CD4-positive, CD25-positive, alpha-beta regulatory T cell (primary cell): Measurements from ENCODE around the gene SLC9A9. TPM values are rescaled to one million over a fixed set of nuclear protein-coding genes. Genes with fewer than 3 reads are reported as not detected.

Source experiments
- ATAC-seq, 2 donors: fragments of 150-1000 bp; cut with Tn5 transposase; one replicate each; pipeline ENCODE4 v1.10.0; 2021; ENCODE audit warnings: low read depth in 2 of 2, moderate number of reproducible peaks in 2 of 2, moderate library complexity in 1 of 2
- DNase-seq, 3 donors: peaks; one replicate each; pipeline versions ENCODE4 v3.0.0 to v3.0.0-alpha.2; 2012 to 2022; ENCODE audit warnings: mixed read lengths in 1 of 3
- H3K27ac ChIP-seq: one replicate; pipeline ENCODE4 v1.7.0; 2013; ENCODE audit warnings: mild to moderate bottlenecking, low read length; ENCODE audit not compliant: insufficient read depth, poor library complexity, severe bottlenecking
- H3K27me3 ChIP-seq: one replicate; pipeline ENCODE4 v1.7.0; 2013; ENCODE audit warnings: low read length; ENCODE audit not compliant: control insufficient read depth, insufficient read depth
- H3K36me3 ChIP-seq: one replicate; pipeline ENCODE4 v1.7.0; 2013; ENCODE audit warnings: mild to moderate bottlenecking, low read length, moderate library complexity; ENCODE audit not compliant: control insufficient read depth, insufficient read depth
- H3K4me1 ChIP-seq: 2 replicates; pipeline ENCODE4 v1.7.0; 2013; ENCODE audit warnings: mild to moderate bottlenecking, low read length; ENCODE audit not compliant: insufficient read depth, control insufficient read depth, poor library complexity, severe bottlenecking
- H3K4me3 ChIP-seq: one replicate; pipeline ENCODE4 v1.7.0; 2013; ENCODE audit warnings: low read depth, mild to moderate bottlenecking, low read length, moderate library complexity
- H3K9me3 ChIP-seq, 2 experiments: 1 replicate in 1 of 2; 2 replicates in 1 of 2; pipeline ENCODE4 v1.7.0; 2013; ENCODE audit warnings: low read length in 2 of 2, mild to moderate bottlenecking in 1 of 2, moderate library complexity in 1 of 2; ENCODE audit not compliant: control insufficient read depth in 2 of 2
- H3K27ac Mint-ChIP-seq, 3 donors: one replicate each; pipeline ENCODE4 v1.8.0; 2020 to 2022; ENCODE audit warnings: mild to moderate bottlenecking in 3 of 3, mixed read lengths in 3 of 3, moderate library complexity in 2 of 3
- H3K27me3 Mint-ChIP-seq: one replicate; pipeline ENCODE4 v1.8.0; 2022; ENCODE audit warnings: mild to moderate bottlenecking, mixed read lengths
- H3K36me3 Mint-ChIP-seq: one replicate; pipeline ENCODE4 v1.8.0; 2020; ENCODE audit warnings: mixed read lengths
- H3K4me1 Mint-ChIP-seq, 4 donors: one replicate each; pipeline ENCODE4 v1.8.0; 2020 to 2022; ENCODE audit warnings: mixed read lengths in 4 of 4, mild to moderate bottlenecking in 1 of 4
- H3K4me3 Mint-ChIP-seq, 4 donors: one replicate each; pipeline ENCODE4 v1.8.0; 2020 to 2022; ENCODE audit warnings: mild to moderate bottlenecking in 4 of 4, mixed read lengths in 4 of 4, moderate library complexity in 3 of 4
- H3K9me3 Mint-ChIP-seq, 7 donors: one replicate each; pipeline ENCODE4 v1.8.0; 2020 to 2022; ENCODE audit warnings: mixed read lengths in 7 of 7, mild to moderate bottlenecking in 3 of 7, moderate library complexity in 2 of 7
- polyA plus RNA-seq, 4 donors: library from polyadenylated mRNA; unstranded; fragments of 300-500 nt; fragmentation: Illumina TruSeq; gene quantifications; one replicate each; pipeline ENCODE4 v1.2.3, GENCODE V29; 2021
- total RNA-seq: library from RNA; stranded (reverse); gene quantifications from one replicate; pipeline ENCODE4 v1.2.3, GENCODE V29; 2022

The SLC9A9 gene
- total and polyA plus RNA-seq, 5 donors from 2014 or later, result 31.7 to 49.3 (median 46.4) TPM

DNA sequence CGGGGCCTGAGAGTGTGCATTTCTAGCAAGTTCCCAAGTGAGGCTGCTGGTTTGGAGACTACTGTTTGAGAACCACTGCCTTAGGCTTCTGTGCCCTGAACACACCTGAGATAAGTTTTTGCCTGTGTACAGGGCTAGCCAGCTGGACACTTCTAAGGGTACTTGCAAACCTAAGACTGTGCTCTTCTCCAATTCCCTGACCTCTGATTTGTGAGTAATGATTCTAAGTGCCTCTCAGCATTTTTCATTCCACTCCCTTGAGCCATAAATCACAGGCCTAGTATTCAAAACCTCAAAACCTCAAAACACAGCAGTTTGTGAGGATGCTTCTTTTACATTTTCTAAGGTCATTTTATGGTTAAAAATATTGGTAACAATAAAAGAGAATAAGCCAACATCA is 580.3 kb downstream of the SLC9A9 start:
- no peak for DNase-seq
- no peaks in the 10 kb centered on the region for H3K9me3 ChIP-seq
- H3K27ac Mint-ChIP-seq, result no peak overlapping the region
- H3K27me3 ChIP-seq, result no peaks in the 10 kb centered on the region
- H3K36me3 Mint-ChIP-seq, result peaks cover 27% of the 10 kb centered on the region
- H3K4me1 Mint-ChIP-seq, result peaks cover 0 to 3% (median 0%) of the 10 kb centered on the region in 4 donors
- H3K4me3 ChIP-seq, result no peak overlapping the region
- no peaks in the 10 kb centered on the region for H3K4me1 ChIP-seq
- no peak overlapping the region for H3K27ac ChIP-seq
- no peaks in the 10 kb centered on the region for H3K9me3 Mint-ChIP-seq
- peaks cover 4% of the 10 kb centered on the region for H3K36me3 ChIP-seq
- no peak overlapping the region for H3K4me3 Mint-ChIP-seq
- ATAC-seq, result no peak
- no peaks in the 10 kb centered on the region for H3K27me3 Mint-ChIP-seq

DNA sequence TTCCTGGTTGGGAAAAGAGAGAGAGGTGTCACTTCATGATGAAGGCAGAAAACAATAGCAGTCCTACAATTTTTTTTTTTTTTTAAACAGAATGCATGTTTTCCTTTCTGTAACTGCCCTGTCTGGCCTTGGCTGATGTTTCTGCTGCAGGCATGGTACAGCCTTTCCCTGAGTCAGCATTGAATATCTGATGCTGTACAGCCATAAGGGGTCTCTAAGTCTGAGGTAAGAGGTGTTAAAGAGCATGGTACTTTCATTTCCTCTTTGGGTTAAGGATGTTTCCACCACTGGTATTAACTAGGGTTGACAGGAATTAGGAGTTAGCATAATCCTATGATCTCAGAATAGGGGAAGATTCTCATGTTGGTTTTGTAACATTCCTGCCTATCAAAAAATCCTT is 581.3 kb downstream of the SLC9A9 start:
- H3K4me1 ChIP-seq, result no peaks in the 10 kb centered on the region
- H3K36me3 ChIP-seq, result peaks cover 4% of the 10 kb centered on the region
- H3K27ac Mint-ChIP-seq, result no peak overlapping the region
- no peak for DNase-seq
- peaks cover 27% of the 10 kb centered on the region for H3K36me3 Mint-ChIP-seq
- no peak for ATAC-seq
- H3K27me3 Mint-ChIP-seq, result no peaks in the 10 kb centered on the region
- no peaks in the 10 kb centered on the region for H3K27me3 ChIP-seq
- H3K4me3 Mint-ChIP-seq, result no peak overlapping the region
- peaks cover 0 to 3% (median under 1%) of the 10 kb centered on the region in 4 donors for H3K4me1 Mint-ChIP-seq
- H3K9me3 Mint-ChIP-seq, result no peaks in the 10 kb centered on the region
- H3K27ac ChIP-seq, result no peak overlapping the region
- no peak overlapping the region for H3K4me3 ChIP-seq
- H3K9me3 ChIP-seq, result no peaks in the 10 kb centered on the region

DNA sequence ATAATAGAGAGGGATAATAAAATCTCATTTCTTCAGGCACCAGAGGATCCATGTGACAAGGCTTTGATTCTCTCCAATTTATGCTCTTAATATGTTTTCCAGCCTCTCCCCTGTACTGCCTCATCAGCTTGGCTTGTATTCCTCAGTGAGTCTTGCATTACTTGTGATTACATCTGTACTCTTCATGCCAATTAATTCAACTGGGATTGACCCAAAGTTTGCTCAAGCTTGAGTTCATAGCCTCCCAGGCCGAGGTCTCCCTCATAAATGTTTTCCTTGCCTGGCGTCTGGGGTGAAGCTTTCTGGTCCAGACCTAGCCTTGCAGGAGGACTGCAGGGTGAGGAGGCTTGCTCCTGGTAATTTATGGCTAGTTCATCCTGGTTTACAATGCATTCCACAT is 581.8 kb downstream of the SLC9A9 start:
- Histone ChIP-seq H3K36me3 (peaks cover 4% of the 10 kb centered on the region), H3K9me3 (no peaks in the 10 kb centered on the region)
- H3K27ac Mint-ChIP-seq, result peak overlapping the region in 1 of 3 donors; percentile 4

DNA sequence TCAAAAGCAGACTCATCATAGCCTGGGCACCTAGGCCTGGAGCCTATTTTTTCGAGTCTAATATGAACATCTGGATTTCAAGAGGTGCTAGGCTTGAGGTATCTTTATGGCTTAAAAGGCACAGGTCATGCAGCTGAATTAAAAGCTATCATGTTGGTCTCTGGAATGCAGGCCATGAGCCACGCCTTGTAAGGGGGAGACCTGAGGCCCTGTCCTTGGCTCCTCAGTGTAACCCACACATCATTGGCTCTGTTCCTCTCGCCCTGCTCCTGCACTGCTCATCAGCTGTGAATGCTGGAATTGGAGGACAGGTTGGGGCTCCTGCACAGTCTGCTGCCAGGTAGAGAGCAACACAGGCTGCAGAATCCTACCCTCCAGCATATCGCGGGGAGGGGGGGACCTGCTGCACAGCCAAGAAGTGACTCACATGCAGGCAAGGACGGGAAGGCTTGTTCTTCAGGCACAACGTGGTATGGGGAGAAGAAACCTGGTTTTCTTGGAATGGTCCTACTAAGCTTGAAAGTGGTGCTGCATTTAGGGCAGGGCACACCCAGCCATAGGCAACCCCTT is 582.7 kb downstream of the SLC9A9 start:
- Mint-ChIP-seq H3K4me1 (peaks cover 0 to 6% (median 4%) of the 10 kb centered on the region in 4 donors), H3K4me3 (no peak overlapping the region), H3K27me3 (no peaks in the 10 kb centered on the region)

More for the DNA sequence above, 581.8 kb downstream of the SLC9A9 start:
- peaks cover 0 to 1% (median 0%) of the 10 kb centered on the region in 7 donors for H3K9me3 Mint-ChIP-seq
- ATAC-seq (no peak), DNase-seq (no peak)
- Histone ChIP-seq H3K4me3 (no peak overlapping the region), H3K27ac (no peak overlapping the region), H3K27me3 (no peaks in the 10 kb centered on the region), H3K4me1 (no peaks in the 10 kb centered on the region)
- peaks cover 27% of the 10 kb centered on the region for H3K36me3 Mint-ChIP-seq
- no peak overlapping the region for H3K4me3 Mint-ChIP-seq
- no peaks in the 10 kb centered on the region for H3K27me3 Mint-ChIP-seq
- peaks cover 0 to 5% (median 2%) of the 10 kb centered on the region in 4 donors for H3K4me1 Mint-ChIP-seq

DNA sequence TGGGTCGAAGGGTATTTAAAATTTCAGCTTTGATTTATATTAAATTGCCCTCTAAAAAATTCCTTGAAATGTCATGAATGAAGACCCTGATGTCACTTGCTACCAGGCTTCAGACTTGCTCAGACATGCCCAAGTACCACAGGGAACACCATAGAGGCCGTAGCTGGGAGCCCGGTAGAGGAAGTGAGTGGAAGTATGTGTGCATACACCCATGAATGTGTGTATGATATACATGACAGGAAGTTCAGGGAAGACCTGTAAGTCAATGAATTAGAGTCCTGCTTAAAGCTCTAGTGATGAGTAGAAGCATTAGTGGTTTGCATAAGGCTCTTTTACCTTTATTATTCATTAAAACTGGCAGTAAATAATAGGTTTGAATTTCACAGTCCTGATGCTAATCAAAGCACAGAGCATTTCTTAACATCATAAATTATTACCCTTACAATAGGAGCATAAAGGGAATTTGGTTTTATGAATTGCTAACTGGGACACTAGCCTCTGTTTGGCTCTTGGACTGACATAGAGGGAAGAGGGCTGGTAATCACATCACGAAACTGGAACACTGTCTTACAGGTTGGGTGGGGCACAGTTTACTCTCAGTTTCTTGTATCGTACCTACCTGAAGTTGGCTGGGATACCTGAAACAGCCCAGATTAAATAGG is 584.3 kb downstream of the SLC9A9 start:
- Mint-ChIP-seq H3K4me1 (peaks cover 0 to 7% (median 5%) of the 10 kb centered on the region in 4 donors), H3K27me3 (no peaks in the 10 kb centered on the region), H3K4me3 (no peak overlapping the region), H3K27ac (no peak overlapping the region), H3K9me3 (peaks cover 0 to 1% (median 0%) of the 10 kb centered on the region in 7 donors), H3K36me3 (peaks cover 24% of the 10 kb centered on the region)
- ATAC-seq, result no peak
- Histone ChIP-seq H3K4me3 (no peak overlapping the region), H3K36me3 (peaks cover 4% of the 10 kb centered on the region), H3K4me1 (no peaks in the 10 kb centered on the region), H3K27me3 (no peaks in the 10 kb centered on the region), H3K27ac (no peak overlapping the region), H3K9me3 (no peaks in the 10 kb centered on the region)
- no peak for DNase-seq

More for the DNA sequence above, 582.7 kb downstream of the SLC9A9 start:
- no peak overlapping the region for H3K27ac ChIP-seq
- DNase-seq (no peak), ATAC-seq (no peak)
- no peaks in the 10 kb centered on the region for H3K4me1 ChIP-seq
- H3K27ac Mint-ChIP-seq, result no peak overlapping the region
- peaks cover 4% of the 10 kb centered on the region for H3K36me3 ChIP-seq
- no peaks in the 10 kb centered on the region for H3K9me3 ChIP-seq
- H3K4me3 ChIP-seq, result no peak overlapping the region
- peaks cover 0 to 1% (median 0%) of the 10 kb centered on the region in 7 donors for H3K9me3 Mint-ChIP-seq
- H3K27me3 ChIP-seq, result no peaks in the 10 kb centered on the region
- H3K36me3 Mint-ChIP-seq, result peaks cover 27% of the 10 kb centered on the region

DNA sequence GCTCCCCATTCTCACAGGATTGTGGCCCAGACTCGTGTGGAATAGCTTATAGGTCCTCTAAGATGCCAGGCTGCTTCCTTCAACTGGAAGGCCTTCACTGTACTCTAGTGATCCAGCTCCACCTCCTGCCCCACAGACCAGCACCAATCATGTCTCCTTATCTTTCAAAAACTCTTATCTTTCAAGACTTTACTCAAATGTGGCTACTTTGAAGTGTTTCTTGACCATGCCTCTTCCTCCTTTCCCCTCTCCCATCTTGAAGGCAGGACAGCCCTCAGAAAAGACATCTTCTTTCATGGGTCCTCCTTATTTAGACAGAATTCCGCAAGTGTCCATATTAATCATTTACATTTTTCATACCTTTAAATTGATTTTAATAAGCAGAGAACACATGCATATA is 586.4 kb downstream of the SLC9A9 start:
- H3K36me3 ChIP-seq, result peaks cover 4% of the 10 kb centered on the region
- H3K27ac ChIP-seq, result no peak overlapping the region
- Mint-ChIP-seq H3K4me1 (peaks cover 0 to 7% (median 5%) of the 10 kb centered on the region in 4 donors), H3K27ac (peak overlapping the region in 2 of 3 donors; percentile 7 to 35), H3K9me3 (peaks cover 0 to 1% (median 0%) of the 10 kb centered on the region in 7 donors), H3K36me3 (peaks cover 18% of the 10 kb centered on the region), H3K4me3 (peak overlapping the region in 1 of 4 donors; percentile 87), H3K27me3 (no peaks in the 10 kb centered on the region)
- H3K9me3 ChIP-seq, result no peaks in the 10 kb centered on the region
- no peaks in the 10 kb centered on the region for H3K4me1 ChIP-seq
- no peaks in the 10 kb centered on the region for H3K27me3 ChIP-seq
- ATAC-seq, result no peak
- no peak overlapping the region for H3K4me3 ChIP-seq
- DNase-seq, result no peak

DNA sequence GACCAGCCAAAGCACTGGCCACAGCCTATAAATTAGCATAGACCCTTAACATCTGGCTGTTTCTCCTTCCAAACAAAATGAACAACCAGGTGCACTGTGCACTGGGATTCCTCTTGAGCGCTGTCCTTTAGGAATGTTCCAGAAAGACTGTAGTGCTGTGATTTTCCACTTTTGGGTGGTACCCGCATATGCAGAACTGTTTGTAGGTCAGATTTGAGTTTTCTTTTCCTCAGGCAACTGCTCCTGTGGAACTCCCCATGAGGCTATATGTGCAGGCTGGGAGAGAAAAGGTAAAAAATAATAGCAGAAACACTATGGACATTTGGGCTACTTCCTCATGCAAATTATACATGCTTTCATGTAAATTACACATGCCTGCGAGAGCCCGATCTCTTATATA is 589.6 kb downstream of the SLC9A9 start:
- Mint-ChIP-seq H3K9me3 (peaks cover 0 to 1% (median 0%) of the 10 kb centered on the region in 7 donors), H3K27me3 (no peaks in the 10 kb centered on the region), H3K27ac (no peak overlapping the region), H3K36me3 (no peaks in the 10 kb centered on the region), H3K4me1 (peaks cover 0 to 7% (median 3%) of the 10 kb centered on the region in 4 donors), H3K4me3 (no peak overlapping the region)
- H3K4me3 ChIP-seq, result no peak overlapping the region
- ATAC-seq (no peak), DNase-seq (no peak)
- no peaks in the 10 kb centered on the region for H3K9me3 ChIP-seq
- no peak overlapping the region for H3K27ac ChIP-seq
- no peaks in the 10 kb centered on the region for H3K27me3 ChIP-seq
- H3K36me3 ChIP-seq, result no peaks in the 10 kb centered on the region
- no peaks in the 10 kb centered on the region for H3K4me1 ChIP-seq

DNA sequence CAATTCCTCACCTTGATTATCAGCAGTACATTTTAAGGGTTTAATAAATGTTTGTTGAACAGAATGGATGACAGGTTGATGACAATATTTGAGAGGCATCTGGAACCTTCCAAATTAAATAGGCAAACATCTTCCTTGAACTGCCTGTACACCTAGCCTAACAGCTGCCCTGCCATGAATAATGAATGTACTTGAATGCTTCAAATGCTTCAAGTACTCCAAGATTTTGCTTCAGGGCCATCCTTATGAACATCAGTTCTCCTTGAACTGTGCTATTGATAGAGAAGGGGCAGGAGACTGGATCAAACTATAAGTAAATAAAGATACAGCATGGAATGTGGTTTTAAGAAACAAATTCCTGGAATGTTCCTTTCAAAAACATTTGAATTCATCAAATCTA is 591.9 kb downstream of the SLC9A9 start:
- H3K36me3 ChIP-seq, result no peaks in the 10 kb centered on the region
- Mint-ChIP-seq H3K9me3 (peaks cover 0 to 1% (median 0%) of the 10 kb centered on the region in 7 donors), H3K4me1 (peaks cover 0 to 5% (median under 1%) of the 10 kb centered on the region in 4 donors), H3K4me3 (no peak overlapping the region), H3K27me3 (no peaks in the 10 kb centered on the region), H3K27ac (no peak overlapping the region), H3K36me3 (no peaks in the 10 kb centered on the region)
- no peak overlapping the region for H3K27ac ChIP-seq
- no peaks in the 10 kb centered on the region for H3K4me1 ChIP-seq
- DNase-seq (no peak), ATAC-seq (no peak)
- H3K4me3 ChIP-seq, result no peak overlapping the region
- H3K27me3 ChIP-seq, result no peaks in the 10 kb centered on the region
- H3K9me3 ChIP-seq, result no peaks in the 10 kb centered on the region
